ENCODE results near the gene CSAD.

DNA sequence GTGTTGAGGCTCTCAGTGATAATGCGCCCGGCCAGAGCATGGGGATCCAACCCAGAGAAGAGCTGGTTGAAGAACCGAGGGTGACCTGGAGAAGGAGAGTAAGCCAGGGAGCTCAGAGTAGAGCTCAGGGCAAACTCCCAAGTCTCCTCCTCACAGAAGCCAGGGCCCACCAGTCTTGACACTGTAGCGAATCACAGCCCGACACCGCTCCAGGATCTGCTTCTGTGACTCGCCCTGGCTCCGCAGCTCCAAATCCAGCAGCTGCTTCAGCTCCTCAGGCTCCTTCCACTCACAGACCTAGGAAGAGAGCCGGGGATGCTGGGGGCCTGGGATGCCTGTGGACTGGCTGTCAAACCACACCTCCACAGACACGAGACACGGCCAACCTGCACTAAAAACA is 8.4 kb downstream of the CSAD start:
- TF ChIP-seq SIN3A (IDR thresholded peaks at IDR 0.05; ENCODE audit: borderline replicate concordance, insufficient read depth, low read length) (no peak), POLR2AphosphoS5 (IDR thresholded peaks at IDR 0.05; ENCODE audit: low read depth, low read length) (no peak), TAF1 (IDR thresholded peaks at IDR 0.05; ENCODE audit: borderline replicate concordance, insufficient read depth, low read length) (no peak), FOXP2 (optimal IDR thresholded peaks at IDR 0.05; ENCODE audit: borderline replicate concordance, extremely low read depth, extremely low read length, insufficient read depth) (no peak)
- TF ChIP-seq, protein P1, sequence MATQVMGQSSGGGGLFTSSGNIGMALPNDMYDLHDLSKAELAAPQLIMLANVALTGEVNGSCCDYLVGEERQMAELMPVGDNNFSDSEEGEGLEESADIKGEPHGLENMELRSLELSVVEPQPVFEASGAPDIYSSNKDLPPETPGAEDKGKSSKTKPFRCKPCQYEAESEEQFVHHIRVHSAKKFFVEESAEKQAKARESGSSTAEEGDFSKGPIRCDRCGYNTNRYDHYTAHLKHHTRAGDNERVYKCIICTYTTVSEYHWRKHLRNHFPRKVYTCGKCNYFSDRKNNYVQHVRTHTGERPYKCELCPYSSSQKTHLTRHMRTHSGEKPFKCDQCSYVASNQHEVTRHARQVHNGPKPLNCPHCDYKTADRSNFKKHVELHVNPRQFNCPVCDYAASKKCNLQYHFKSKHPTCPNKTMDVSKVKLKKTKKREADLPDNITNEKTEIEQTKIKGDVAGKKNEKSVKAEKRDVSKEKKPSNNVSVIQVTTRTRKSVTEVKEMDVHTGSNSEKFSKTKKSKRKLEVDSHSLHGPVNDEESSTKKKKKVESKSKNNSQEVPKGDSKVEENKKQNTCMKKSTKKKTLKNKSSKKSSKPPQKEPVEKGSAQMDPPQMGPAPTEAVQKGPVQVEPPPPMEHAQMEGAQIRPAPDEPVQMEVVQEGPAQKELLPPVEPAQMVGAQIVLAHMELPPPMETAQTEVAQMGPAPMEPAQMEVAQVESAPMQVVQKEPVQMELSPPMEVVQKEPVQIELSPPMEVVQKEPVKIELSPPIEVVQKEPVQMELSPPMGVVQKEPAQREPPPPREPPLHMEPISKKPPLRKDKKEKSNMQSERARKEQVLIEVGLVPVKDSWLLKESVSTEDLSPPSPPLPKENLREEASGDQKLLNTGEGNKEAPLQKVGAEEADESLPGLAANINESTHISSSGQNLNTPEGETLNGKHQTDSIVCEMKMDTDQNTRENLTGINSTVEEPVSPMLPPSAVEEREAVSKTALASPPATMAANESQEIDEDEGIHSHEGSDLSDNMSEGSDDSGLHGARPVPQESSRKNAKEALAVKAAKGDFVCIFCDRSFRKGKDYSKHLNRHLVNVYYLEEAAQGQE (IDR thresholded peaks at IDR 0.05; ENCODE audit: insufficient read depth in 1 of 2, low read depth in 2 of 2, low read length in 2 of 2), result no peak

All from PFSK-1 (cell line).